GM12878 (cell line): Measurements from ENCODE around the gene CYB5D1. TPM values are rescaled to one million over a fixed set of nuclear protein-coding genes. Genes with fewer than 3 reads are reported as not detected.

Experiments
- ATF2 ChIP-seq: IDR thresholded peaks from 2 replicates; pipeline ENCODE4 v1.6.1; 2012; ENCODE audit warnings: low read length, inconsistent platforms
- CBFB ChIP-seq: IDR thresholded peaks from 2 replicates; pipeline ENCODE4 v1.6.1; 2016; ENCODE audit warnings: antibody characterized with exemption, low read depth
- CBX5 ChIP-seq: sonication (generic); IDR thresholded peaks from 2 replicates; pipeline ENCODE4 v1.6.1; 2016; ENCODE audit warnings: low read depth, moderate library complexity, mild to moderate bottlenecking, inconsistent platforms
- CTCF ChIP-seq, 3 experiments: IDR thresholded peaks in 2 of 3; conservative IDR thresholded peaks in 1 of 3; 2 replicates each; pipeline ENCODE4 v1.5.1; 2011; ENCODE audit warnings: low read depth in 3 of 3, low read length in 3 of 3, mild to moderate bottlenecking in 3 of 3, control low read depth in 2 of 3, moderate library complexity in 2 of 3, inconsistent platforms in 1 of 3, mixed read lengths in 1 of 3; ENCODE audit not compliant: control insufficient read depth in 2 of 3, insufficient read depth in 1 of 3; ENCODE audit errors: extremely low read depth in 1 of 3
- DPF2 ChIP-seq: fragments of 450-650 bp; IDR thresholded peaks from 2 replicates; pipeline ENCODE4 v1.6.1; 2017; ENCODE audit warnings: mild to moderate bottlenecking
- E2F8 ChIP-seq: fragments of 450-650 bp; IDR thresholded peaks from 2 replicates; pipeline ENCODE4 v1.6.1; 2018; ENCODE audit warnings: mild to moderate bottlenecking, low read depth, moderate library complexity; ENCODE audit not compliant: partially characterized antibody
- ESRRA ChIP-seq: IDR thresholded peaks from 2 replicates; pipeline ENCODE4 v1.6.1; 2012; ENCODE audit warnings: mild to moderate bottlenecking, low read length, improper control_type of control experiment
- HCFC1 ChIP-seq: fragments of 150-350 bp; IDR thresholded peaks from 2 replicates; pipeline ENCODE4 v1.6.1; 2014; ENCODE audit warnings: low read length
- KAT2A ChIP-seq: conservative IDR thresholded peaks from 2 replicates; pipeline ENCODE4 v1.6.1; 2011; ENCODE audit warnings: low read depth, low read length; ENCODE audit not compliant: control insufficient read depth
- KDM1A ChIP-seq: fragments of 200-600 bp; sonication (generic); IDR thresholded peaks from 2 replicates; pipeline ENCODE4 v1.6.1; 2016; ENCODE audit warnings: borderline replicate concordance
- MEF2A ChIP-seq: IDR thresholded peaks from 2 replicates; pipeline ENCODE4 v1.6.1; 2011; ENCODE audit warnings: low read depth, mild to moderate bottlenecking, low read length, moderate library complexity; ENCODE audit not compliant: insufficient read depth
- MXI1 ChIP-seq: fragments of 150-350 bp; IDR thresholded peaks from 2 replicates; pipeline ENCODE4 v1.6.1; 2011; ENCODE audit warnings: low read depth, mild to moderate bottlenecking, inconsistent platforms, low read length, improper control_type of control experiment
- NFYA ChIP-seq: IDR thresholded peaks from 2 replicates; pipeline ENCODE4 v1.6.1; 2011; ENCODE audit warnings: low read depth, mild to moderate bottlenecking, low read length, improper control_type of control experiment, borderline replicate concordance
- NRF1 ChIP-seq: conservative IDR thresholded peaks from 2 replicates; pipeline ENCODE4 v1.6.1; 2011; ENCODE audit warnings: mild to moderate bottlenecking, low read depth, low read length, improper control_type of control experiment
- PBX3 ChIP-seq: IDR thresholded peaks from 2 replicates; pipeline ENCODE4 v1.6.1; 2011; ENCODE audit warnings: mild to moderate bottlenecking, low read depth, low read length, moderate library complexity; ENCODE audit not compliant: insufficient replicate concordance
- RUNX3 ChIP-seq: IDR thresholded peaks from 2 replicates; pipeline ENCODE4 v1.6.1; 2012; ENCODE audit warnings: low read length, inconsistent platforms
- ZNF24 ChIP-seq: fragments of 450-650 bp; IDR thresholded peaks from 2 replicates; pipeline ENCODE4 v1.6.1; 2017; ENCODE audit warnings: antibody characterized with exemption, mild to moderate bottlenecking
- ZNF592 ChIP-seq: fragments of 450-650 bp; IDR thresholded peaks from 2 replicates; pipeline ENCODE4 v1.6.1; 2017; ENCODE audit warnings: mild to moderate bottlenecking, moderate library complexity
- polyA plus RNA-seq, 11 experiments: library from polyadenylated mRNA; depleted of rRNA in 4 of 11; unstranded in 6 of 11; stranded (reverse) in 5 of 11; fragments of >200 nt; fragmentation: Nextera tagmentation in 4 of 11; fragmentation: Illumina TruSeq in 1 of 11; extraction: Ambion mirVana in 4 of 11; extraction: Trizol in 1 of 11; gene quantifications; 1 replicate in 1 of 11; 2 replicates in 10 of 11; pipeline versions ENCODE4 v1.2.1 to v1.2.3, GENCODE V29; 2011 to 2016; ENCODE audit warnings: inconsistent platforms in 2 of 11, missing spikeins in 2 of 11, low read depth in 1 of 11
- total RNA-seq, 4 experiments: library from RNA; depleted of rRNA in 3 of 4; stranded (reverse); fragments of >200 nt in 3 of 4; fragmentation: Illumina TruSeq in 1 of 4; extraction: Trizol in 1 of 4; gene quantifications; 2 replicates each; pipeline versions ENCODE4 v1.2.1 to v1.2.3, GENCODE V29; 2013 to 2021

Gene CYB5D1
- total and polyA plus RNA-seq, 10 of the 15 experiments (the other 5 are each of a cell fraction or from before 2014, with no cell fraction given) = 1.6 to 8.7 (median 6.4) TPM

DNA sequence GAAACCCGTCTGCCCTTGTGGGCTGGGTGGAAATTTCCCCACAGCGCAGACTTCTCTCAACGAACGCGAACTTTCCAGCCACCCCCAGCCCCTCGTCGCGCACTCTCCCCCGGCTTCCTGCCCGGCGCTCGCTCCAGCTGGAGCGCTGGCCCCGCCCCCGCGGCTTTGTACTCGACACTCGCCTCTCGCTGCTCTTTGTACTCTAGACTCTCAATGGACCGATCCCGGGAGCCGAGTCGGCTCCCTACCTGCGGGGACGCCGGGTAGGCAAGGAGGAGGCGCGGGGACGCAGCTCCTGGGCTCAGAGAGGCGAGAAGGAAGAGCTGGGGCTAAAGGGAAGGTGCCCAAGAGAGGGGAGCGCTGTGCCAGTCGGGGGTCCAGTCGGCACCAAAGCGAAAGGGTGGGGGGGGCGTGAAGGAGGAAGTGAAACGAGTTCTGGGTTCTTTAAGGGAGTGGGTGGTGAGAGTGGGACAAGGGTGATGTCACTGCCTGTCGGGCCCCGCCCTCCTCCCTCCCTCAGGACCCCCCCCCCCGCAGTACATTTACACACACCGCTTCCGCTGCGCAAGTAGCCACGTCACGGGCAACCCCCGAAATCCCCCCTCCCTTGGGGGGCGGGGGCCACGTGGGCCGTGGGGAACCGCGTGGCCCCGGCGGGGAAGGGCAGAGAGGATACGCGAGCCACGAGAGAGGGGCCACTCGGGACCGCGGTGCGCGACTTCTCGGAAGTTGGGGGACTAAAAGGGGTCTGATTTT is 14.1 kb upstream of the CYB5D1 start (continued):
- TF ChIP-seq NRF1 = no peak
- no peak for TF ChIP-seq ATF2
- no peak for TF ChIP-seq KDM1A
- TF ChIP-seq KAT2A = no peak
- no peak for TF ChIP-seq ESRRA
- TF ChIP-seq E2F8 = peak; percentile 36
- peak; percentile 97 for TF ChIP-seq MXI1
- TF ChIP-seq MEF2A = no peak
- TF ChIP-seq CBX5 = no peak
- no peak for TF ChIP-seq RUNX3
- no peak for TF ChIP-seq ZNF592
- no peak for TF ChIP-seq NFYA
- TF ChIP-seq DPF2 = no peak
- peak; percentile 23 for TF ChIP-seq PBX3
- no peak for TF ChIP-seq CTCF (IDR thresholded peaks at IDR 0.05 in 2 of 3, conservative IDR thresholded peaks at IDR 0.05 in 1 of 3; ENCODE audit: control insufficient read depth in 2 of 3, extremely low read depth in 1 of 3, insufficient read depth in 1 of 3, low read depth in 3 of 3, low read length in 3 of 3)
- TF ChIP-seq HCFC1 = no peak
- TF ChIP-seq ZNF24 = no peak
- TF ChIP-seq CBFB = peak; percentile 64; the same call in 1 of the 2 replicates
